HG03460 (cell line): Measurements from ENCODE around the gene SLX9.

Experiments used
- ATAC-seq: cut with Tn5 transposase; IDR thresholded peaks from one replicate; pipeline ENCODE4 v1.9.1; 2021; ENCODE audit not compliant: unreplicated experiment

Gene SLX9

GRCh38 chr21:44957047-44957831, 17.4 kb downstream of the SLX9 start:
- ATAC-seq, result no peak

- no peak for ATAC-seq
These were observed 18.1 kb downstream of the SLX9 start for GRCh38 chr21:44957901-44958451.

- no peak for ATAC-seq
These were observed 18.8 kb downstream of the SLX9 start for GRCh38 chr21:44958471-44959191.

- ATAC-seq, result no peak
These were observed 19.7 kb downstream of the SLX9 start for GRCh38 chr21:44959376-44960091.

- no peak for ATAC-seq
These were observed 20.6 kb downstream of the SLX9 start for GRCh38 chr21:44960141-44961092.

GRCh38 chr21:44962403-44962966, 22.7 kb downstream of the SLX9 start:
- ATAC-seq, result no peak

- ATAC-seq, result no peak
These were observed 24.6 kb downstream of the SLX9 start for GRCh38 chr21:44964381-44964780.

- no peak for ATAC-seq
These were observed 25.6 kb downstream of the SLX9 start for GRCh38 chr21:44965251-44966022.

- ATAC-seq, result no peak
These were observed 26.6 kb downstream of the SLX9 start for GRCh38 chr21:44966135-44967081.

- no peak for ATAC-seq
These were observed 27.5 kb downstream of the SLX9 start for GRCh38 chr21:44967082-44968047.

- ATAC-seq, result no peak
These were observed 29.3 kb downstream of the SLX9 start for GRCh38 chr21:44969066-44969670.

GRCh38 chr21:44969931-44970755, 30.3 kb downstream of the SLX9 start:
- ATAC-seq, result no peak

- no peak for ATAC-seq
These were observed 31.2 kb downstream of the SLX9 start for GRCh38 chr21:44970766-44971671.

GRCh38 chr21:44971672-44971995, 31.8 kb downstream of the SLX9 start:
- no peak for ATAC-seq

- no peak for ATAC-seq
These were observed 32.5 kb downstream of the SLX9 start for GRCh38 chr21:44972301-44972814.
